ENCODE results near the gene PPHLN1. TPM values are rescaled to one million over a fixed set of nuclear protein-coding genes. Genes with fewer than 3 reads are reported as not detected.

Gene PPHLN1
- total RNA-seq, 1 donor from 2014 or later, result 122 TPM

GRCh38 chr12:42442311-42442759 lies 116.4 kb downstream of the PPHLN1 start:
- DNase-seq (ENCODE audit: low spot score), result no peak

GRCh38 chr12:42442888-42443287 lies 116.9 kb downstream of the PPHLN1 start:
- no peak for DNase-seq (ENCODE audit: low spot score)

GRCh38 chr12:42444192-42444943 lies 118.4 kb downstream of the PPHLN1 start:
- DNase-seq (ENCODE audit: low spot score), result no peak

GRCh38 chr12:42445891-42446290 lies 119.9 kb downstream of the PPHLN1 start:
- DNase-seq (ENCODE audit: low spot score), result no peak

GRCh38 chr12:42446761-42447160 lies 120.8 kb downstream of the PPHLN1 start:
- no peak for DNase-seq (ENCODE audit: low spot score)

GRCh38 chr12:42447371-42447786 lies 121.4 kb downstream of the PPHLN1 start:
- peak; percentile 35 for DNase-seq (ENCODE audit: low spot score)

- DNase-seq (ENCODE audit: low spot score), result no peak
Measured at GRCh38 chr12:42448841-42449240, 122.9 kb downstream of the PPHLN1 start.

GRCh38 chr12:42450248-42450647 lies 124.3 kb downstream of the PPHLN1 start:
- DNase-seq (ENCODE audit: low spot score), result no peak

- no peak for DNase-seq (ENCODE audit: low spot score)
Measured at GRCh38 chr12:42458575-42458974, 132.6 kb downstream of the PPHLN1 start.

GRCh38 chr12:42459336-42459847 lies 133.4 kb downstream of the PPHLN1 start:
- DNase-seq (ENCODE audit: low spot score), result no peak

- no peak for DNase-seq (ENCODE audit: low spot score)
Measured at GRCh38 chr12:42462486-42462885, 136.5 kb downstream of the PPHLN1 start.

- DNase-seq (ENCODE audit: low spot score), result no peak
Measured at GRCh38 chr12:42463671-42464070, 137.7 kb downstream of the PPHLN1 start.

GRCh38 chr12:42468341-42468821 lies 142.4 kb downstream of the PPHLN1 start:
- no peak for DNase-seq (ENCODE audit: low spot score)

- DNase-seq (ENCODE audit: low spot score), result no peak
Measured at GRCh38 chr12:42468921-42469320, 143.0 kb downstream of the PPHLN1 start.

- no peak for DNase-seq (ENCODE audit: low spot score)
Measured at GRCh38 chr12:42469355-42470175, 143.6 kb downstream of the PPHLN1 start.

- DNase-seq (ENCODE audit: low spot score), result no peak
Measured at GRCh38 chr12:42472376-42472775, 146.4 kb downstream of the PPHLN1 start.

- DNase-seq (ENCODE audit: low spot score), result peak; percentile 40
Measured at GRCh38 chr12:42473130-42473529, 147.2 kb downstream of the PPHLN1 start.

- DNase-seq (ENCODE audit: low spot score), result no peak
Measured at GRCh38 chr12:42473561-42473960, 147.6 kb downstream of the PPHLN1 start.

- no peak for DNase-seq (ENCODE audit: low spot score)
Measured at GRCh38 chr12:42474391-42474790, 148.4 kb downstream of the PPHLN1 start.

GRCh38 chr12:42475106-42475505 lies 149.1 kb downstream of the PPHLN1 start:
- no peak for DNase-seq (ENCODE audit: low spot score)

GRCh38 chr12:42477941-42478340 lies 152.0 kb downstream of the PPHLN1 start:
- no peak for DNase-seq (ENCODE audit: low spot score)

GRCh38 chr12:42481368-42481767 lies 155.4 kb downstream of the PPHLN1 start:
- no peak for DNase-seq (ENCODE audit: low spot score)

Measured in umbilical cord (tissue), 2 donors.